K562 (cell line): ENCODE measurements around the gene MEOX2. TPM values are rescaled to one million over a fixed set of nuclear protein-coding genes. Genes with fewer than 3 reads are reported as not detected.

Source experiments
- ATAC-seq: fragments of 200-7000 bp; cut with Tn5 transposase; 3 replicates; pipeline ENCODE4 v1.9.1; 2020; ENCODE audit warnings: moderate library complexity
- BruUV-seq: library from RNA; stranded (reverse); fragments of 400-500 nt; replicated peaks from 2 replicates; lab custom pipeline; 2021; lab: Mats Ljungman, UMichigan
- CTCF ChIA-PET: fragments of 300-600 bp; formaldehyde crosslinking; extraction: SDS; loops from one replicate; lab custom pipeline; 2021; ENCODE audit warnings: low intra/inter-chr PET ratio; lab: Yijun Ruan, JAX
- POLR2A ChIA-PET: fragments of 300-600, 350-650 bp; sonication (Branson Sonifier 250); formaldehyde crosslinking; extraction: SDS; loops from one replicate; lab custom pipeline; 2021; ENCODE audit warnings: antibody characterized with exemption, inconsistent platforms; lab: Yijun Ruan, JAX
- DNase-seq, 4 experiments: peaks; one replicate each; pipeline versions ENCODE4 v3.0.0 to v3.0.0-alpha.2; 2011 to 2018; ENCODE audit warnings: low spot score in 3 of 4, mixed read lengths in 3 of 4; ENCODE audit errors: extremely low read depth in 1 of 4
- FAIRE-seq: peaks from 2 replicates; lab custom pipeline; 2011; peaks lifted over from hg19 to GRCh38; lab: Jason Lieb, UNC
- H2AFZ ChIP-seq: 2 replicates; pipeline ENCODE4 v1.6.0; 2011; ENCODE audit warnings: low read depth, low read length, control low read depth, inconsistent platforms
- H3K27ac ChIP-seq: fragments of 200-600 bp; 3 replicates; pipeline ENCODE4 v1.8.0; 2011; ENCODE audit warnings: low read depth, mild to moderate bottlenecking, control low read depth, inconsistent platforms, low read length, moderate library complexity, mixed read lengths; ENCODE audit errors: extremely low read depth
- H3K27me3 ChIP-seq, 2 experiments: fragments of 300-600 bp in 1 of 2; 2 replicates in 1 of 2; 3 replicates in 1 of 2; pipeline versions ENCODE4 v1.6.0 to v1.8.0; 2011; ENCODE audit warnings: inconsistent platforms in 2 of 2, low read length in 2 of 2, mild to moderate bottlenecking in 1 of 2, mixed read lengths in 1 of 2, moderate library complexity in 1 of 2; ENCODE audit not compliant: control insufficient read depth in 2 of 2, insufficient read depth in 2 of 2
- H3K36me3 ChIP-seq: fragments of 300-600 bp; 3 replicates; pipeline ENCODE4 v1.8.0; 2011; ENCODE audit warnings: mild to moderate bottlenecking, low read length, inconsistent platforms; ENCODE audit not compliant: control insufficient read depth, insufficient read depth
- H3K4me1 ChIP-seq, 2 experiments: fragments of 200-600 bp in 1 of 2; replicated peaks in 1 of 2; 2 replicates in 1 of 2; 3 replicates in 1 of 2; pipeline versions ENCODE4 v1.5.1 to v1.8.0; 2011; ENCODE audit warnings: inconsistent platforms in 2 of 2, low read length in 2 of 2, mild to moderate bottlenecking in 1 of 2, mixed read lengths in 1 of 2, moderate library complexity in 1 of 2; ENCODE audit not compliant: control insufficient read depth in 2 of 2, insufficient read depth in 2 of 2
- H3K4me2 ChIP-seq: 2 replicates; pipeline ENCODE4 v1.6.1; 2011; ENCODE audit warnings: low read length, control low read depth, inconsistent platforms, mixed read lengths; ENCODE audit not compliant: insufficient read depth
- H3K4me3 ChIP-seq: fragments of 200-600 bp; sonication (generic), shearing (Covaris generic); 2 replicates; pipeline ENCODE4 v1.5.1; 2016; ENCODE audit warnings: control low read depth, inconsistent platforms
- H3K79me2 ChIP-seq: fragments of 200-600 bp; 3 replicates; pipeline ENCODE4 v1.8.0; 2011; ENCODE audit warnings: low read length, inconsistent platforms; ENCODE audit not compliant: control insufficient read depth, insufficient read depth
- H3K9ac ChIP-seq, 2 experiments: 2 replicates each; pipeline versions ENCODE4 v1.6.0 to v1.6.1; 2011; ENCODE audit warnings: low read depth in 2 of 2, low read length in 2 of 2, control low read depth in 1 of 2, inconsistent platforms in 1 of 2, mild to moderate bottlenecking in 1 of 2, mixed read lengths in 1 of 2; ENCODE audit not compliant: insufficient read depth in 1 of 2
- H3K9me1 ChIP-seq: one replicate; pipeline ENCODE4 v1.6.0; 2011; ENCODE audit warnings: inconsistent platforms, mild to moderate bottlenecking, low read length, moderate library complexity; ENCODE audit not compliant: control insufficient read depth, insufficient read depth
- H3K9me3 ChIP-seq: replicated peaks from 2 replicates; pipeline ENCODE4 v1.5.1; 2011; ENCODE audit warnings: low read depth, low read length, inconsistent platforms; ENCODE audit not compliant: control insufficient read depth, insufficient read depth
- H4K20me1 ChIP-seq: replicated peaks from 2 replicates; pipeline ENCODE4 v1.6.1; 2011; ENCODE audit warnings: low read length, inconsistent platforms, mixed read lengths; ENCODE audit not compliant: control insufficient read depth, insufficient read depth
- EWSR1 ChIP-seq: fragments of 450-650 bp; IDR thresholded peaks from 2 replicates; pipeline ENCODE4 v1.6.1; 2018; ENCODE audit warnings: borderline replicate concordance, mild to moderate bottlenecking, low read depth, moderate library complexity; ENCODE audit not compliant: partially characterized antibody
- PML ChIP-seq: IDR thresholded peaks from 2 replicates; pipeline ENCODE4 v1.6.1; 2012; ENCODE audit warnings: low read length, inconsistent platforms
- SIN3A ChIP-seq, 2 experiments: fragments of 150-350 bp in 1 of 2; IDR thresholded peaks; 2 replicates each; pipeline ENCODE4 v1.6.1; 2011 to 2016; ENCODE audit warnings: borderline replicate concordance in 2 of 2, low read depth in 2 of 2, low read length in 2 of 2, mild to moderate bottlenecking in 2 of 2, moderate library complexity in 2 of 2; ENCODE audit not compliant: control insufficient read depth in 1 of 2
- TBP ChIP-seq: optimal IDR thresholded peaks from 2 replicates; pipeline ENCODE3; 2011; ENCODE audit warnings: low read depth, low read length, improper control_type of control experiment
- ZFX ChIP-seq: sonication (generic); formaldehyde crosslinking; IDR thresholded peaks from 2 replicates; pipeline ENCODE4 v1.8.0; 2022; ENCODE audit warnings: mild to moderate bottlenecking, missing genetic modification reagents, moderate library complexity
- ZNF174 ChIP-seq: fragments of 250-450 bp; sonication (Bioruptor Pico); IDR thresholded peaks from 2 replicates; pipeline ENCODE4 v1.4.0; 2020; ENCODE audit warnings: mild to moderate bottlenecking
- ZNF507 ChIP-seq: conservative IDR thresholded peaks from 2 replicates; pipeline ENCODE4 v1.6.1; 2017; ENCODE audit warnings: missing genetic modification characterization, missing compliant biosample characterization
- ZNF740 ChIP-seq, 3 experiments: fragments of 200-800 bp in 1 of 3; sonication (Bioruptor generic) in 1 of 3; sonication (generic) in 1 of 3; formaldehyde crosslinking in 1 of 3; IDR thresholded peaks; 2 replicates each; pipeline versions ENCODE4 v1.6.1 to v1.8.0; 2016 to 2022; ENCODE audit warnings: mild to moderate bottlenecking in 2 of 3, missing compliant biosample characterization in 2 of 3, missing genetic modification characterization in 2 of 3, missing genetic modification reagents in 1 of 3
- WGBS: fragments of 100-300 bp; shearing (Covaris generic); methylation state at CpG from one replicate; pipeline ENCODE4 v1.1.6; 2016; ENCODE audit warnings: low coverage, mixed read lengths; ENCODE audit not compliant: insufficient coverage; ENCODE audit errors: missing lambda C conversion rate; 5-methylcytosine and 5-hydroxymethylcytosine counted together
- in situ Hi-C: fragments of 300-500 bp; cut with MboI; formaldehyde crosslinking; loops from 4 replicates; pipeline ENCODE4 v1.15.0; 2018; ENCODE audit warnings: inconsistent platforms, mixed read lengths
- intact Hi-C: fragments of 100-400 bp; cut with micrococcal nuclease; formaldehyde crosslinking; loops from 2 replicates; pipeline ENCODE4 v1.14.2; 2022
- polyA plus RNA-seq, 8 experiments: library from polyadenylated mRNA; depleted of rRNA in 4 of 8; stranded (reverse) in 5 of 8; unstranded in 3 of 8; fragments of >200 nt; fragmentation: Nextera tagmentation in 2 of 8; fragmentation: Illumina TruSeq in 1 of 8; extraction: Ambion mirVana in 2 of 8; extraction: Trizol in 1 of 8; gene quantifications; 2 replicates each; pipeline versions ENCODE4 v1.2.1 to v1.2.3, GENCODE V29; 2011 to 2014; ENCODE audit warnings: inconsistent platforms in 1 of 8, missing spikeins in 1 of 8
- total RNA-seq, 7 experiments: library from RNA; depleted of rRNA in 6 of 7; stranded (reverse); fragments of >200 nt in 6 of 7; fragmentation: Illumina TruSeq in 2 of 7; extraction: Trizol in 2 of 7; gene quantifications; 2 replicates each; pipeline versions ENCODE4 v1.2.1 to v1.2.3, GENCODE V29; 2011 to 2021; ENCODE audit warnings: low replicate concordance in 1 of 7
- TF ChIP-seq, protein P1 (sequence below): sonication (generic); formaldehyde crosslinking; IDR thresholded peaks from 2 replicates; pipeline ENCODE4 v1.8.1; 2022; ENCODE audit warnings: missing genetic modification reagents
- TF ChIP-seq, protein P2 (sequence below): fragments of 250-450 bp; sonication (Bioruptor Pico); IDR thresholded peaks from 2 replicates; pipeline ENCODE4 v1.4.0; 2020; ENCODE audit warnings: mild to moderate bottlenecking, moderate library complexity, borderline replicate concordance

Gene MEOX2
- total and polyA plus RNA-seq, 9 of the 15 experiments (the other 6 are each of a cell fraction or from before 2014, with no cell fraction given) = not detected

DNA sequence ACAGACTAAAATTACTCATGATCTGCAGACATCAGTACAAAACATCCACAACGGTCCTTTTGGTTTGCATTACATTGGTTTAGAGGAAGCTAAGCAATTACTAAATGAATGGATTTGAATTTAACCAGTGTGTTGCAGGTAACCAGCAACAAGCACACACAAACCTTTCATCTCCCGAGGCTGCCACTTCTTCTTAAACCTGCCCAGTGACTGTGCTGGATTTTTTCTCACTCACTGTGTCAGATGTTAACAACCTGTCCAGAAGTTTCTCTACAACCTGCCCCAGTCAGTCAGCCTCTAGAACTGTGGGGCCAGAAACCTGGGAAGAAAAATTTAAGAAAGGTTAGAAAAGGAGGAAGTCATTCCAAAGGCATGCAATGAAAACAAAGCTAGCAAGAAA, 2.4 kb upstream of the MEOX2 start (continued):
- TF ChIP-seq PML (no peak), ZNF174 (CRISPR knock-in tag) (no peak), ZNF507 (no peak), TBP (no peak), EWSR1 (no peak)
- TF ChIP-seq, protein P1, sequence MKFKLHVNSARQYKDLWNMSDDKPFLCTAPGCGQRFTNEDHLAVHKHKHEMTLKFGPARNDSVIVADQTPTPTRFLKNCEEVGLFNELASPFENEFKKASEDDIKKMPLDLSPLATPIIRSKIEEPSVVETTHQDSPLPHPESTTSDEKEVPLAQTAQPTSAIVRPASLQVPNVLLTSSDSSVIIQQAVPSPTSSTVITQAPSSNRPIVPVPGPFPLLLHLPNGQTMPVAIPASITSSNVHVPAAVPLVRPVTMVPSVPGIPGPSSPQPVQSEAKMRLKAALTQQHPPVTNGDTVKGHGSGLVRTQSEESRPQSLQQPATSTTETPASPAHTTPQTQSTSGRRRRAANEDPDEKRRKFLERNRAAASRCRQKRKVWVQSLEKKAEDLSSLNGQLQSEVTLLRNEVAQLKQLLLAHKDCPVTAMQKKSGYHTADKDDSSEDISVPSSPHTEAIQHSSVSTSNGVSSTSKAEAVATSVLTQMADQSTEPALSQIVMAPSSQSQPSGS (CRISPR knock-in tag) = no peak
- TF ChIP-seq, all 486 proteins: peak for 0

- ATAC-seq = no peak
- 0% methylated on average over 10 of the region's 10 CpGs for WGBS
- DNase-seq = no peak
- Histone ChIP-seq H3K27me3 (no peaks in the 10 kb centered on the region), H3K4me2 (no peak overlapping the region), H3K9me3 (no peaks in the 10 kb centered on the region), H3K4me3 (no peak overlapping the region), H3K9ac (no peak overlapping the region), H3K4me1 (no peaks in the 10 kb centered on the region), H2AFZ (no peak overlapping the region), H3K36me3 (no peaks in the 10 kb centered on the region), H3K27ac (no peak overlapping the region), H3K9me1 (no peaks in the 10 kb centered on the region), H3K79me2 (no peaks in the 10 kb centered on the region), H4K20me1 (no peaks in the 10 kb centered on the region)
- intact Hi-C loops (no loop called here), in situ Hi-C loops (no loop called here)
- CTCF ChIA-PET = no interaction called here
- POLR2A ChIA-PET = interaction anchor here (0.7 kb wide), 1 partner anchor 9 kb away, joined by 4 read pairs; no protein-coding TSS in a partner anchor
- TF ChIP-seq SIN3A (IDR thresholded peaks at IDR 0.05; ENCODE audit: borderline replicate concordance in 2 of 2, control insufficient read depth in 1 of 2, low read depth in 2 of 2, low read length in 2 of 2) (no peak), ZFX (CRISPR knock-in tag) (no peak), ZNF740 (CRISPR knock-in tag; IDR thresholded peaks at IDR 0.05) (no peak), ZNF740 (tag; IDR thresholded peaks at IDR 0.05) (no peak)
- TF ChIP-seq, protein P2, sequence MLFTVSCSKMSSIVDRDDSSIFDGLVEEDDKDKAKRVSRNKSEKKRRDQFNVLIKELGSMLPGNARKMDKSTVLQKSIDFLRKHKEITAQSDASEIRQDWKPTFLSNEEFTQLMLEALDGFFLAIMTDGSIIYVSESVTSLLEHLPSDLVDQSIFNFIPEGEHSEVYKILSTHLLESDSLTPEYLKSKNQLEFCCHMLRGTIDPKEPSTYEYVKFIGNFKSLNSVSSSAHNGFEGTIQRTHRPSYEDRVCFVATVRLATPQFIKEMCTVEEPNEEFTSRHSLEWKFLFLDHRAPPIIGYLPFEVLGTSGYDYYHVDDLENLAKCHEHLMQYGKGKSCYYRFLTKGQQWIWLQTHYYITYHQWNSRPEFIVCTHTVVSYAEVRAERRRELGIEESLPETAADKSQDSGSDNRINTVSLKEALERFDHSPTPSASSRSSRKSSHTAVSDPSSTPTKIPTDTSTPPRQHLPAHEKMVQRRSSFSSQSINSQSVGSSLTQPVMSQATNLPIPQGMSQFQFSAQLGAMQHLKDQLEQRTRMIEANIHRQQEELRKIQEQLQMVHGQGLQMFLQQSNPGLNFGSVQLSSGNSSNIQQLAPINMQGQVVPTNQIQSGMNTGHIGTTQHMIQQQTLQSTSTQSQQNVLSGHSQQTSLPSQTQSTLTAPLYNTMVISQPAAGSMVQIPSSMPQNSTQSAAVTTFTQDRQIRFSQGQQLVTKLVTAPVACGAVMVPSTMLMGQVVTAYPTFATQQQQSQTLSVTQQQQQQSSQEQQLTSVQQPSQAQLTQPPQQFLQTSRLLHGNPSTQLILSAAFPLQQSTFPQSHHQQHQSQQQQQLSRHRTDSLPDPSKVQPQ (CRISPR knock-in tag) = no peak
- no TSS peak for BruUV-seq
- FAIRE-seq = no peak
Observed at GRCh38 chr7:15688279-15688626, 1.8 kb upstream of the MEOX2 start.
